A673 (cell line): ENCODE measurements around the gene IAH1. TPM values are rescaled to one million over a fixed set of nuclear protein-coding genes. Genes with fewer than 3 reads are reported as not detected.

Experiments
- BruUV-seq: library from RNA; stranded (reverse); fragments of 400-500 nt; replicated peaks from 2 replicates; lab custom pipeline; 2021; lab: Mats Ljungman, UMichigan
- CTCF ChIA-PET: fragments of 300-600 bp; sonication (Branson Sonifier 250); formaldehyde crosslinking; loops from one replicate; lab custom pipeline; 2022; ENCODE audit warnings: antibody characterized with exemption; lab: Charles Lee
- POLR2A ChIA-PET: fragments of 300-600 bp; sonication (Branson Sonifier 250); formaldehyde crosslinking; loops from one replicate; lab custom pipeline; 2022; ENCODE audit warnings: antibody characterized with exemption; ENCODE audit not compliant: low non-redundant PET; lab: Charles Lee
- DNase-seq: peaks from one replicate; pipeline ENCODE4 v3.0.0-alpha.2; 2015; ENCODE audit warnings: low spot score
- H3K27ac ChIP-seq: fragments of 200-600 bp; sonication (generic); 2 replicates; pipeline ENCODE4 v1.5.1; 2016; ENCODE audit warnings: mixed run types, low read depth, mild to moderate bottlenecking, mixed read lengths, antibody characterized with exemption, low read length; ENCODE audit not compliant: poor library complexity, severe bottlenecking
- H3K27me3 ChIP-seq: fragments of 200-600 bp; sonication (generic); replicated peaks from 2 replicates; pipeline ENCODE4 v1.6.1; 2017; ENCODE audit warnings: mixed run types, low read depth, mild to moderate bottlenecking, mixed read lengths, antibody characterized with exemption, low read length; ENCODE audit not compliant: insufficient read depth, poor library complexity
- H3K36me3 ChIP-seq: fragments of 200-600 bp; sonication (generic); 2 replicates; pipeline ENCODE4 v1.6.1; 2016; ENCODE audit warnings: mixed run types, mild to moderate bottlenecking, mixed read lengths, antibody characterized with exemption, low read length; ENCODE audit not compliant: insufficient read depth, poor library complexity, severe bottlenecking
- H3K4me1 ChIP-seq: fragments of 200-600 bp; sonication (generic); 2 replicates; pipeline ENCODE4 v1.6.1; 2017; ENCODE audit warnings: mixed run types, mild to moderate bottlenecking, mixed read lengths, antibody characterized with exemption, low read length; ENCODE audit not compliant: insufficient read depth, poor library complexity, severe bottlenecking
- H3K4me3 ChIP-seq: fragments of 200-600 bp; sonication (generic); 2 replicates; pipeline ENCODE4 v1.5.1; 2016; ENCODE audit warnings: low read depth, mixed run types, mild to moderate bottlenecking, mixed read lengths, low read length; ENCODE audit not compliant: poor library complexity, severe bottlenecking
- H3K9me3 ChIP-seq: fragments of 200-600 bp; sonication (generic); 2 replicates; pipeline ENCODE4 v1.6.1; 2016; ENCODE audit warnings: mixed run types, low read depth, mild to moderate bottlenecking, mixed read lengths, antibody characterized with exemption, low read length; ENCODE audit not compliant: poor library complexity, severe bottlenecking
- EZH2 ChIP-seq: fragments of 200-600 bp; sonication (generic); IDR thresholded peaks from 2 replicates; pipeline ENCODE4 v1.6.1; 2017; ENCODE audit warnings: borderline replicate concordance, low read depth, mild to moderate bottlenecking, mixed read lengths, antibody characterized with exemption, low read length; ENCODE audit not compliant: poor library complexity, severe bottlenecking
- intact Hi-C: fragments of 100-400 bp; cut with micrococcal nuclease; formaldehyde crosslinking; loops from one replicate; pipeline ENCODE4 v1.10.0; 2022; ENCODE audit not compliant: unreplicated experiment
- total RNA-seq: library from RNA; stranded (reverse); gene quantifications from 2 replicates; pipeline ENCODE4 v1.2.3, GENCODE V29; 2021
- TF ChIP-seq, protein P1 (sequence below): fragments of 300-800, 200-600 bp; sonication (generic); conservative IDR thresholded peaks from 2 replicates; pipeline ENCODE4 v1.5.1; 2017; ENCODE audit warnings: low read depth, mild to moderate bottlenecking, antibody characterized with exemption, low read length, moderate library complexity, mixed read lengths

The IAH1 gene
- total RNA-seq, 1 experiment from 2014 or later: 54.9 TPM

DNA sequence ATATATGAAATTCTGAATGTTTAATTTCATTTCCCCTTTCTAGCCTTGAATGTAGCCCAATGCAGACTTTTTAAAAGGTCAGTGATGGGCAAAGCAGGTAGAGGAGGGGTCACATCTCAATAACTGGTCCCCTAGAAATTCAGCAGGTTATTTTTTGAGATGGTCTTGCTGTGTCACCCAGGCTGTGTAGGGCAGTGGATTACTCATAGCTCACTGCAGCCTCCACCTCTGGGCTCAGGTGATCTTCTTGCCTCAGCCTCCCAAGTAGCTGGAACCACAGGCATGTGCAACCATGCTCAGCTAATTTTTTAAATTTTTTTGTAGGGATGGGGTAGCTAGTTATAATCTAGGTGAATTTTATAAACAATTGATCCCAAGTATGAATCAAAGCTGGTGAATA is 8.8 kb downstream of the IAH1 start:
- no peak for DNase-seq
- peaks cover 91% of the 10 kb centered on the region for H3K36me3 ChIP-seq
- no peak overlapping the region for H3K4me3 ChIP-seq
- H3K27ac ChIP-seq: no peak overlapping the region
- no peaks in the 10 kb centered on the region for H3K27me3 ChIP-seq
- ChIA-PET CTCF (no interaction called here), POLR2A (no interaction called here)
- no TSS peak for BruUV-seq
- TF ChIP-seq EZH2: no peak
- TF ChIP-seq, protein P1, sequence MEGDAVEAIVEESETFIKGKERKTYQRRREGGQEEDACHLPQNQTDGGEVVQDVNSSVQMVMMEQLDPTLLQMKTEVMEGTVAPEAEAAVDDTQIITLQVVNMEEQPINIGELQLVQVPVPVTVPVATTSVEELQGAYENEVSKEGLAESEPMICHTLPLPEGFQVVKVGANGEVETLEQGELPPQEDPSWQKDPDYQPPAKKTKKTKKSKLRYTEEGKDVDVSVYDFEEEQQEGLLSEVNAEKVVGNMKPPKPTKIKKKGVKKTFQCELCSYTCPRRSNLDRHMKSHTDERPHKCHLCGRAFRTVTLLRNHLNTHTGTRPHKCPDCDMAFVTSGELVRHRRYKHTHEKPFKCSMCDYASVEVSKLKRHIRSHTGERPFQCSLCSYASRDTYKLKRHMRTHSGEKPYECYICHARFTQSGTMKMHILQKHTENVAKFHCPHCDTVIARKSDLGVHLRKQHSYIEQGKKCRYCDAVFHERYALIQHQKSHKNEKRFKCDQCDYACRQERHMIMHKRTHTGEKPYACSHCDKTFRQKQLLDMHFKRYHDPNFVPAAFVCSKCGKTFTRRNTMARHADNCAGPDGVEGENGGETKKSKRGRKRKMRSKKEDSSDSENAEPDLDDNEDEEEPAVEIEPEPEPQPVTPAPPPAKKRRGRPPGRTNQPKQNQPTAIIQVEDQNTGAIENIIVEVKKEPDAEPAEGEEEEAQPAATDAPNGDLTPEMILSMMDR: no peak
- no peaks in the 10 kb centered on the region for H3K9me3 ChIP-seq
- H3K4me1 ChIP-seq: no peaks in the 10 kb centered on the region
- intact Hi-C loops: no loop called here

DNA sequence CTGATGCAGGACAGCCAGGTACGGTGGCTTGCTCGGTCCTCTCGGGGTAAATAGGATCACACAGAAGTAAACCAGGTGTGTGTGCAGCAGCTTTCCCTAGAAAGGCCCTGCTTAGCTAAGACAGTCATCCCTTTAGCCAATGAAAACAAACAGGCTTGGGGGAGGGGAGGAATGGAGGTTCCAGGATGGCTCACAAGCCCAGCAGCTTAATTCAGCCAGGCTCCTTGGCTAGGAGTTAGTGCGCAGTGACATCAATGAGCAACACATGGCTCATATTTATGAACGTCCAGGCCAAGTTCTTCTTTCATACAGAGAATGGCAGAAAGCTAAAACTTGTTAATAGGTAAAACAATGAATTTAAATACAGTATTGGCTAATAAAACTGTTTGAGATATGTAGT is 10.2 kb downstream of the IAH1 start:
- Histone ChIP-seq H3K36me3 (peaks cover 95% of the 10 kb centered on the region), H3K4me1 (no peaks in the 10 kb centered on the region), H3K27me3 (no peaks in the 10 kb centered on the region), H3K4me3 (no peak overlapping the region), H3K27ac (no peak overlapping the region), H3K9me3 (no peaks in the 10 kb centered on the region)
- intact Hi-C loops: no loop called here
- POLR2A ChIA-PET: no interaction called here
- TF ChIP-seq, protein P1: no peak
- TF ChIP-seq EZH2: no peak
- BruUV-seq: no TSS peak
- CTCF ChIA-PET: no interaction called here
- DNase-seq: no peak

DNA sequence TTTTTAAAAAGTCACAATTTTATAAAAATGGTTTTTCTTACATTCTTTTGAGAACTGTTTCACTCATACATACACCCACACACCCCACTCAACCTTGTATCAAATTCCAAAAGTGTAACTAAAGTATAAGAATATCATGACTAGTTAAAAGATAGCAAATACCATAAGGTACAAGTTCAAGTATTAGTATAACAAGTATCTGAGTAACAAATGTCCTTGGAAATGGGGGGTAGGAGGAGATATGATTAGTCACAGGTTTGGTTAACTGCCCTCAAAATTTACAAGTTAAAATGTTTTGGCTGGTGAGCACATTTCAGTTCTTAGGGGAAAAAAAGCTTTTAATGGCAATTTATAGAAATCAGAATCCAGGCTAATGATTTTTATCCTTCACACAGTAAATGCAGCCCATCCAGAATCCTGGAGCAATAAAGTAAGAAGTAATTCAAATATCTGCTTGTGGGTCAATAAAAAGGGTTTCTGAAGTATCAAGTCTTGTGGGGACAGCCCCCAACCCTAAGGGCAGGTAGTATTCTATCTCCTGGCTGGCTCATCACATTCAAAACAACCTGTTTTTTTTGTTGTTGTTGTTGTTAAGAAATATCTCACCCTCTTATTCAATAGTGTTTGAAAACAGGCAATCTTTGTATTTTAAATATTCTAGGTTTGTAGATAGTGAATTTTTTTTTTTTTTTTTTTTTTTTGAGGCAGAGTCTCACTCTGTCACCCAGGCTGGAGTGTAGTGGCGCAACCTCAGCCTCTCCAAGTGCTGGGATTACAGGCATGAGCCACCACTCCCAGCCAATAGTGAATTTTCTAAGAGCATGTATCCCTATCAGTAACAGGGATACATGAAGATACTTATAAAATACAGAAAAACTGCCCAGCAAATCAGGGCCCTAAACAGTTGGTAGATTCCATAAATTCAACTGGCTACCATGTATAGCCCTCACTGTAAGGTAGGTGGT is 14.5 kb downstream of the IAH1 start:
- Histone ChIP-seq H3K27me3 (no peaks in the 10 kb centered on the region), H3K36me3 (peaks cover 99% of the 10 kb centered on the region), H3K27ac (no peak overlapping the region), H3K9me3 (no peaks in the 10 kb centered on the region), H3K4me3 (no peak overlapping the region), H3K4me1 (no peaks in the 10 kb centered on the region)
- CTCF ChIA-PET: no interaction called here
- POLR2A ChIA-PET: no interaction called here
- no peak for DNase-seq
- intact Hi-C loops: no loop called here
- TSS peak; percentile 11 for BruUV-seq
- TF ChIP-seq, protein P1: no peak
- no peak for TF ChIP-seq EZH2
